ENCODE data around the gene ADAMTS16. TPM values are rescaled to one million over a fixed set of nuclear protein-coding genes. Genes with fewer than 3 reads are reported as not detected.

Gene ADAMTS16
- total RNA-seq, 1 donor: not detected

GRCh38 chr5:5335700-5336264, 195.7 kb downstream of the ADAMTS16 start:
- no peak for DNase-seq (ENCODE audit: low read depth in 2 of 3, low spot score in 2 of 3)

GRCh38 chr5:5339257-5339656, 199.1 kb downstream of the ADAMTS16 start:
- no peak for DNase-seq (ENCODE audit: low read depth in 2 of 3, low spot score in 2 of 3)

GRCh38 chr5:5340206-5340729, 200.1 kb downstream of the ADAMTS16 start:
- no peak for DNase-seq (ENCODE audit: low read depth in 2 of 3, low spot score in 2 of 3)

- DNase-seq (ENCODE audit: low read depth in 2 of 3, low spot score in 2 of 3): no peak
Observed at GRCh38 chr5:5341531-5342292, 201.6 kb downstream of the ADAMTS16 start.

GRCh38 chr5:5342784-5343183, 202.7 kb downstream of the ADAMTS16 start:
- no peak for DNase-seq (ENCODE audit: low read depth in 2 of 3, low spot score in 2 of 3)

- DNase-seq (ENCODE audit: low read depth in 2 of 3, low spot score in 2 of 3): no peak
Observed at GRCh38 chr5:5343568-5343967, 203.4 kb downstream of the ADAMTS16 start.

GRCh38 chr5:5344051-5344571, 204.0 kb downstream of the ADAMTS16 start:
- DNase-seq (ENCODE audit: low read depth in 2 of 3, low spot score in 2 of 3): no peak

GRCh38 chr5:5344606-5345005, 204.5 kb downstream of the ADAMTS16 start:
- no peak for DNase-seq (ENCODE audit: low read depth in 2 of 3, low spot score in 2 of 3)

GRCh38 chr5:5347442-5347841, 207.3 kb downstream of the ADAMTS16 start:
- no peak for DNase-seq (ENCODE audit: low read depth in 2 of 3, low spot score in 2 of 3)

GRCh38 chr5:5348135-5348534, 208.0 kb downstream of the ADAMTS16 start:
- DNase-seq (ENCODE audit: low read depth in 2 of 3, low spot score in 2 of 3): no peak

- no peak for DNase-seq (ENCODE audit: low read depth in 2 of 3, low spot score in 2 of 3)
Observed at GRCh38 chr5:5348576-5348975, 208.4 kb downstream of the ADAMTS16 start.

- no peak for DNase-seq (ENCODE audit: low read depth in 2 of 3, low spot score in 2 of 3)
Observed at GRCh38 chr5:5350101-5350500, 210.0 kb downstream of the ADAMTS16 start.

- no peak for DNase-seq (ENCODE audit: low read depth in 2 of 3, low spot score in 2 of 3)
Observed at GRCh38 chr5:5351288-5351979, 211.3 kb downstream of the ADAMTS16 start.

GRCh38 chr5:5352675-5353074, 212.5 kb downstream of the ADAMTS16 start:
- DNase-seq (ENCODE audit: low read depth in 2 of 3, low spot score in 2 of 3): no peak

GRCh38 chr5:5353681-5354080, 213.6 kb downstream of the ADAMTS16 start:
- no peak for DNase-seq (ENCODE audit: low read depth in 2 of 3, low spot score in 2 of 3)

- no peak for DNase-seq (ENCODE audit: low read depth in 2 of 3, low spot score in 2 of 3)
Observed at GRCh38 chr5:5356765-5357164, 216.6 kb downstream of the ADAMTS16 start.

GRCh38 chr5:5359618-5360017, 219.5 kb downstream of the ADAMTS16 start:
- DNase-seq (ENCODE audit: low read depth in 2 of 3, low spot score in 2 of 3): no peak

GRCh38 chr5:5360363-5360940, 220.3 kb downstream of the ADAMTS16 start:
- DNase-seq (ENCODE audit: low read depth in 2 of 3, low spot score in 2 of 3): no peak

- no peak for DNase-seq (ENCODE audit: low read depth in 2 of 3, low spot score in 2 of 3)
Observed at GRCh38 chr5:5360941-5361520, 220.9 kb downstream of the ADAMTS16 start.

- no peak for DNase-seq (ENCODE audit: low read depth in 2 of 3, low spot score in 2 of 3)
Observed at GRCh38 chr5:5363045-5363444, 222.9 kb downstream of the ADAMTS16 start.

- DNase-seq (ENCODE audit: low read depth in 2 of 3, low spot score in 2 of 3): no peak
Observed at GRCh38 chr5:5364932-5365331, 224.8 kb downstream of the ADAMTS16 start.

All from hematopoietic multipotent progenitor cell (in vitro differentiated cells).